GM19372 (cell line): ENCODE data around the gene SSBP4.

ENCODE experiments used
- ATAC-seq: cut with Tn5 transposase; IDR thresholded peaks from one replicate; pipeline ENCODE4 v1.9.1; 2021; ENCODE audit warnings: mild to moderate bottlenecking, low read depth, moderate library complexity; ENCODE audit not compliant: unreplicated experiment

SSBP4 gene

GRCh38 chr19:18419699-18420460 lies 682 bp downstream of the SSBP4 start:
- no peak for ATAC-seq

- no peak for ATAC-seq
Observed at GRCh38 chr19:18420930-18421329, 1.7 kb downstream of the SSBP4 start.

- no peak for ATAC-seq
Observed at GRCh38 chr19:18421371-18421959, 2.3 kb downstream of the SSBP4 start.

GRCh38 chr19:18422530-18423191 lies 3.5 kb downstream of the SSBP4 start:
- ATAC-seq: no peak

GRCh38 chr19:18423258-18424020 lies 4.2 kb downstream of the SSBP4 start:
- ATAC-seq: no peak

GRCh38 chr19:18424122-18424889 lies 5.1 kb downstream of the SSBP4 start:
- ATAC-seq: no peak

- no peak for ATAC-seq
Observed at GRCh38 chr19:18424890-18425514, 5.8 kb downstream of the SSBP4 start.

- ATAC-seq: no peak
Observed at GRCh38 chr19:18425515-18426415, 6.6 kb downstream of the SSBP4 start.

- no peak for ATAC-seq
Observed at GRCh38 chr19:18426416-18426767, 7.2 kb downstream of the SSBP4 start.

GRCh38 chr19:18427080-18427742 lies 8.0 kb downstream of the SSBP4 start:
- ATAC-seq: no peak

GRCh38 chr19:18427743-18428113 lies 8.5 kb downstream of the SSBP4 start:
- no peak for ATAC-seq

GRCh38 chr19:18428173-18428786 lies 9.1 kb downstream of the SSBP4 start:
- no peak for ATAC-seq

- peak; percentile 63 for ATAC-seq
Observed at GRCh38 chr19:18428787-18429674, 9.8 kb downstream of the SSBP4 start.

- no peak for ATAC-seq
Observed at GRCh38 chr19:18429717-18430416, 10.7 kb downstream of the SSBP4 start.

- no peak for ATAC-seq
Observed at GRCh38 chr19:18430417-18431144, 11.4 kb downstream of the SSBP4 start.
